ENCODE data around the gene ZNF800.

GRCh38 chr7:127349881-127350280 is 42.6 kb downstream of the ZNF800 start:
- TF ChIP-seq EZH2phosphoT487 (IDR thresholded peaks at IDR 0.05; ENCODE audit: insufficient read depth, low read depth) (no peak), EZH2 (IDR thresholded peaks at IDR 0.05; ENCODE audit: insufficient read depth, poor library complexity, severe bottlenecking) (no peak)

Data from GM23248 (cell line).